ENCODE data around the gene VAMP5. TPM values are rescaled to one million over a fixed set of nuclear protein-coding genes. Genes with fewer than 3 reads are reported as not detected.
A peak's percentile ranks its signal among the peaks of the same experiment; 100 is the strongest.

VAMP5 gene
- total and polyA plus RNA-seq, 10 of the 15 experiments (the other 5 are each of a cell fraction or from before 2014, with no cell fraction given): 3.8 to 52.7 (median 24.1) TPM

GRCh38 chr2:85561280-85562212, 22.7 kb upstream of the VAMP5 start, which contains the start of gene GGCX (continued):
- TF ChIP-seq HDAC6 (IDR thresholded peaks at IDR 0.05; ENCODE audit: unreplicated experiment) (peak; percentile 65), ZBTB40 (IDR thresholded peaks at IDR 0.05; ENCODE audit: borderline replicate concordance) (peak; percentile 53; the same call in 1 of the 2 replicates), PAX5 (IDR thresholded peaks at IDR 0.05; ENCODE audit: borderline replicate concordance, low read depth, low read length) (peak; percentile 60; the same call in 1 of the 2 replicates), SPI1 (IDR thresholded peaks at IDR 0.05; ENCODE audit: borderline replicate concordance, insufficient read depth, low read depth, low read length) (peak; percentile 31; the same call in 1 of the 2 replicates), PAX8 (IDR thresholded peaks at IDR 0.05) (no peak), E4F1 (IDR thresholded peaks at IDR 0.05; ENCODE audit: borderline replicate concordance, partially characterized antibody) (peak; percentile 99), RBBP5 (conservative IDR thresholded peaks at IDR 0.05) (no peak), CBFB (IDR thresholded peaks at IDR 0.05; ENCODE audit: low read depth) (peak; percentile 21; the same call in 1 of the 2 replicates), PKNOX1 (IDR thresholded peaks at IDR 0.05) (peak; percentile 31; the same call in 1 of the 2 replicates), MTA3 (IDR thresholded peaks at IDR 0.05; ENCODE audit: borderline replicate concordance, low read length) (peak; percentile 26; the same call in 1 of the 2 replicates), KDM1A (IDR thresholded peaks at IDR 0.05; ENCODE audit: borderline replicate concordance) (no peak), KLF5 (IDR thresholded peaks at IDR 0.05; ENCODE audit: partially characterized antibody) (peak; percentile 38), TCF12 (IDR thresholded peaks at IDR 0.05; ENCODE audit: low read depth, low read length) (peak; percentile 92), ZBED1 (IDR thresholded peaks at IDR 0.05; ENCODE audit: borderline replicate concordance) (no peak), SKIL (IDR thresholded peaks at IDR 0.05; ENCODE audit: low read depth, poor library complexity, severe bottlenecking) (peak; percentile 56)

Data from GM12878 (cell line).